ENCODE data around the gene MYO1H. TPM values are rescaled to one million over a fixed set of nuclear protein-coding genes. Genes with fewer than 3 reads are reported as not detected.

The MYO1H gene
- total and polyA plus RNA-seq, 2 of the 13 experiments (the other 11 are each of a cell fraction or from before 2014, with no cell fraction given) = not detected

GRCh38 chr12:109477185-109477962 lies 129.7 kb downstream of the MYO1H start, which contains the start of the genes KCTD10 and UBE3B (continued):
- TF ChIP-seq ARID5B (CRISPR knock-in tag; IDR thresholded peaks at IDR 0.05) (no peak), ATF7 (IDR thresholded peaks at IDR 0.05) (no peak), ATF7 (CRISPR knock-in tag; IDR thresholded peaks at IDR 0.05) (no peak; the same call in 1 of the 2 replicates), PAWR (CRISPR knock-in tag; IDR thresholded peaks at IDR 0.05; ENCODE audit: borderline replicate concordance) (no peak), ZNF556 (CRISPR knock-in tag; IDR thresholded peaks at IDR 0.05; ENCODE audit: borderline replicate concordance) (peak; percentile 81; the same call in 1 of the 2 replicates), SYNCRIP (IDR thresholded peaks at IDR 0.05; ENCODE audit: insufficient read depth, low read depth, low read length) (no peak), ZKSCAN8 (CRISPR knock-in tag; IDR thresholded peaks at IDR 0.05; ENCODE audit: borderline replicate concordance) (no peak)

GRCh38 chr12:109477963-109478315 lies 130.2 kb downstream of the MYO1H start:
- TF ChIP-seq ZNF44 (CRISPR knock-in tag; IDR thresholded peaks at IDR 0.05) (no peak), ZNF615 (CRISPR knock-in tag; IDR thresholded peaks at IDR 0.05; ENCODE audit: borderline replicate concordance) (0 out of 2 replicates have a peak, but pooled peaks have one; percentile 8), ZNF768 (CRISPR knock-in tag; IDR thresholded peaks at IDR 0.05) (peak; percentile 84; the same call in 1 of the 2 replicates)
- H3K9me3 ChIP-seq (ENCODE audit: low read length) = no peaks in the 10 kb centered on the region
- H3K79me2 ChIP-seq (ENCODE audit: insufficient read depth, low read length) = peaks cover 55% of the 10 kb centered on the region
- H3K4me1 ChIP-seq (ENCODE audit: insufficient read depth, low read length) = peaks cover 45% of the 10 kb centered on the region
- H2AFZ ChIP-seq (ENCODE audit: low read length) = peak overlapping the region; percentile 84
- WGBS (ENCODE audit: low lambda C conversion rate) = 1% methylated on average over 8 of the region's 9 CpGs
- peaks cover 3 to 6% of the 10 kb centered on the region in 2 experiments; a peak in 2 of 5 replicates for H3K36me3 ChIP-seq (replicated peaks in 1 of 2; ENCODE audit: control insufficient read depth in 1 of 2, insufficient read depth in 2 of 2, low read length in 2 of 2)
- peak overlapping the region; percentile 95 to 98 (median 95) for H3K4me3 ChIP-seq (replicated peaks in 1 of 3; ENCODE audit: insufficient read depth in 1 of 3, low read depth in 2 of 3, low read length in 3 of 3)
- DNase-seq (ENCODE audit: low spot score) (no peak), ATAC-seq (no peak; the same call in 2 of the 3 replicates), FAIRE-seq (no peak)
- POLR2A ChIA-PET = interaction anchor here (1.0 to 1.9 kb wide), 3 partner anchors 16 to 46 kb away, joined by 3 to 18 read pairs (median 16); no protein-coding TSS in a partner anchor
- H3K9ac ChIP-seq (ENCODE audit: insufficient read depth, low read depth, low read length) = peak overlapping the region; percentile 96
- peak overlapping the region; percentile 94 for H3K27ac ChIP-seq (ENCODE audit: extremely low read length, insufficient read depth, low read length)
- peak overlapping the region; percentile 97 for H3K4me2 ChIP-seq (ENCODE audit: low read depth, low read length)
- BruUV-seq (replicated peaks) = TSS peak; percentile 79
- no peaks in the 10 kb centered on the region for H4K20me1 ChIP-seq (ENCODE audit: insufficient read depth, low read length)
- no peaks in the 10 kb centered on the region; a peak in 1 of 5 replicates for H3K27me3 ChIP-seq (ENCODE audit: control insufficient read depth in 1 of 2, insufficient read depth in 2 of 2, low read length in 2 of 2)
- intact Hi-C loops (cut with micrococcal nuclease; ENCODE audit: unreplicated experiment) = loop anchor here (2.0 kb wide), 2 partner anchors 17 to 45 kb away; no protein-coding TSS in a partner anchor
- CTCF ChIA-PET (ENCODE audit: low intra/inter-chr PET ratio, low total read pairs) = no interaction called here
- in situ Hi-C loops (cut with HindIII; ENCODE audit: extremely low pct_ligation_motif_present, low pct_unique_long_range_greater_than_20kb) = no loop called here

Data from HepG2 (cell line).